Endothelial cell of umbilical vein (primary cell): ENCODE measurements around the gene DBT. TPM values are rescaled to one million over a fixed set of nuclear protein-coding genes. Genes with fewer than 3 reads are reported as not detected.
A peak's percentile ranks its signal among the peaks of the same experiment; 100 is the strongest.

ENCODE experiments used
- BruUV-seq: library from RNA; stranded (reverse); fragments of 400-500 nt; replicated peaks from 2 replicates; lab custom pipeline; 2021; lab: Mats Ljungman, UMichigan
- CTCF ChIA-PET: fragments of 300-600, 350-600 bp; sonication (Branson Sonifier 250); formaldehyde crosslinking; loops from one replicate; lab custom pipeline; 2021; ENCODE audit warnings: antibody characterized with exemption, inconsistent platforms; lab: Charles Lee
- POLR2A ChIA-PET: fragments of 300-600, 350-600 bp; sonication (Branson Sonifier 250); formaldehyde crosslinking; loops from one replicate; lab custom pipeline; 2021; ENCODE audit warnings: antibody characterized with exemption, inconsistent platforms; lab: Charles Lee
- DNase-seq: peaks from one replicate; pipeline ENCODE4 v3.0.0-alpha.2; 2011; ENCODE audit warnings: low read depth, low spot score
- FAIRE-seq: peaks from 2 replicates; lab custom pipeline; 2011; peaks lifted over from hg19 to GRCh38; lab: Jason Lieb, UNC
- H2AFZ ChIP-seq: 2 replicates; pipeline ENCODE4 v1.6.0; 2012; ENCODE audit warnings: low read depth, low read length, control low read depth, inconsistent platforms
- H3K27ac ChIP-seq: 2 replicates; pipeline ENCODE4 v1.5.1; 2011; ENCODE audit warnings: low read depth, mild to moderate bottlenecking, control low read depth, low read length, moderate library complexity; ENCODE audit not compliant: insufficient read depth
- H3K27me3 ChIP-seq, 2 experiments: 2 replicates each; pipeline versions ENCODE4 v1.6.0 to v1.6.1; 2011; ENCODE audit warnings: low read length in 2 of 2, mixed read lengths in 1 of 2; ENCODE audit not compliant: control insufficient read depth in 2 of 2, insufficient read depth in 2 of 2
- H3K36me3 ChIP-seq, 2 experiments: 2 replicates in 1 of 2; 3 replicates in 1 of 2; pipeline ENCODE4 v1.5.1; 2011; ENCODE audit warnings: low read length in 2 of 2, mild to moderate bottlenecking in 1 of 2, moderate library complexity in 1 of 2; ENCODE audit not compliant: control insufficient read depth in 2 of 2, insufficient read depth in 2 of 2; ENCODE audit errors: extremely low read depth in 1 of 2
- H3K4me1 ChIP-seq: 3 replicates; pipeline ENCODE4 v1.5.1; 2011; ENCODE audit warnings: mild to moderate bottlenecking, low read length; ENCODE audit not compliant: control insufficient read depth, insufficient read depth; ENCODE audit errors: extremely low read depth
- H3K4me2 ChIP-seq: 2 replicates; pipeline ENCODE4 v1.6.1; 2011; ENCODE audit warnings: low read length, control low read depth, mixed read lengths; ENCODE audit not compliant: insufficient read depth
- H3K4me3 ChIP-seq, 3 experiments: fragments of 200-600 bp in 1 of 3; sonication (generic), shearing (Covaris generic) in 1 of 3; replicated peaks in 1 of 3; 2 replicates each; pipeline ENCODE4 v1.5.1; 2011 to 2016; ENCODE audit warnings: control low read depth in 3 of 3, low read length in 3 of 3, mild to moderate bottlenecking in 2 of 3, inconsistent platforms in 1 of 3, low read depth in 1 of 3, moderate library complexity in 1 of 3; ENCODE audit not compliant: insufficient read depth in 1 of 3
- H3K79me2 ChIP-seq: 2 replicates; pipeline ENCODE4 v1.6.0; 2012; ENCODE audit warnings: low read length, inconsistent platforms; ENCODE audit not compliant: control insufficient read depth, insufficient read depth
- H3K9ac ChIP-seq: replicated peaks from 2 replicates; pipeline ENCODE3; 2011; ENCODE audit warnings: low read length, control low read depth; ENCODE audit not compliant: insufficient read depth; ENCODE audit errors: extremely low read depth
- H3K9me1 ChIP-seq: replicated peaks from 3 replicates; pipeline ENCODE4 v1.6.0; 2011; ENCODE audit warnings: mild to moderate bottlenecking, low read length; ENCODE audit not compliant: control insufficient read depth, insufficient read depth; ENCODE audit errors: extremely low read depth
- H3K9me3 ChIP-seq: replicated peaks from 2 replicates; pipeline ENCODE4 v1.5.1; 2012; ENCODE audit warnings: low read length, inconsistent platforms; ENCODE audit not compliant: control insufficient read depth, insufficient read depth
- H4K20me1 ChIP-seq: replicated peaks from 2 replicates; pipeline ENCODE3; 2011; ENCODE audit warnings: mild to moderate bottlenecking, low read length; ENCODE audit not compliant: control insufficient read depth, insufficient read depth; ENCODE audit errors: extremely low read depth
- CTCF ChIP-seq, 2 donors: IDR thresholded peaks; 1 replicate in 1 of 2; 2 replicates in 1 of 2; pipeline ENCODE4 v1.5.1; 2011; ENCODE audit warnings: low read length in 2 of 2, mild to moderate bottlenecking in 2 of 2, moderate library complexity in 2 of 2, control low read depth in 1 of 2, inconsistent platforms in 1 of 2, low read depth in 1 of 2; ENCODE audit not compliant: insufficient read depth in 1 of 2; ENCODE audit errors: extremely low read depth in 1 of 2
- EZH2 ChIP-seq: IDR thresholded peaks from 2 replicates; pipeline ENCODE4 v1.6.1; 2012; ENCODE audit warnings: borderline replicate concordance, low read depth, mild to moderate bottlenecking, moderate library complexity, low read length, inconsistent platforms; ENCODE audit not compliant: severe bottlenecking
- FOS ChIP-seq: IDR thresholded peaks from 2 replicates; pipeline ENCODE4 v1.6.1; 2011; ENCODE audit warnings: mild to moderate bottlenecking, low read length, moderate library complexity, borderline replicate concordance; ENCODE audit not compliant: insufficient read depth
- GATA2 ChIP-seq: IDR thresholded peaks from 2 replicates; pipeline ENCODE4 v1.7.0; 2011; ENCODE audit warnings: low read depth, mild to moderate bottlenecking, moderate library complexity, mixed read lengths, low read length; ENCODE audit not compliant: insufficient read length, insufficient read depth
- JUN ChIP-seq: IDR thresholded peaks from 2 replicates; pipeline ENCODE4 v1.6.1; 2011; ENCODE audit warnings: borderline replicate concordance, low read depth; ENCODE audit not compliant: insufficient read length, insufficient read depth
- MAX ChIP-seq: IDR thresholded peaks from 2 replicates; pipeline ENCODE4 v1.6.1; 2011; ENCODE audit not compliant: insufficient read depth, insufficient read length
- MYC ChIP-seq: IDR thresholded peaks from one replicate; pipeline ENCODE4 v1.6.1; 2011; ENCODE audit warnings: mild to moderate bottlenecking, low read depth, low read length
- POLR2A ChIP-seq: IDR thresholded peaks from 2 replicates; pipeline ENCODE4 v1.6.1; 2012; ENCODE audit warnings: low read depth, mild to moderate bottlenecking, control low read depth, low read length
- POLR2AphosphoS5 ChIP-seq: IDR thresholded peaks from 2 replicates; pipeline ENCODE4 v1.6.1; 2012; ENCODE audit warnings: low read depth, mild to moderate bottlenecking, control low read depth, low read length, moderate library complexity; ENCODE audit not compliant: insufficient read depth
- dilution Hi-C: fragments of 300-500 bp; cut with MboI; formaldehyde crosslinking; loops from one replicate; pipeline ENCODE4 v1.15.0; 2019; ENCODE audit warnings: low sequenced_read_pairs; ENCODE audit not compliant: extremely low pct_ligation_motif_present
- intact Hi-C: fragments of 100-400 bp; cut with micrococcal nuclease; formaldehyde crosslinking; loops from one replicate; pipeline ENCODE4 v1.10.0; 2022
- polyA plus RNA-seq, 4 experiments: library from polyadenylated mRNA; depleted of rRNA in 3 of 4; stranded (reverse) in 3 of 4; unstranded in 1 of 4; fragments of >200 nt; gene quantifications; 2 replicates each; pipeline versions ENCODE4 v1.2.1 to v1.2.3, GENCODE V29; 2011 to 2012; ENCODE audit warnings: missing spikeins in 1 of 4
- total RNA-seq: library from RNA; stranded (reverse); gene quantifications from 2 replicates; pipeline ENCODE4 v1.2.3, GENCODE V29; 2021

DBT gene
- total and polyA plus RNA-seq, 2 donors (not counting 3 experiments of a cell fraction or from before 2014, with no cell fraction given) = 1.6 to 7.9 TPM

- Histone ChIP-seq H3K4me1 (peaks cover 19% of the 10 kb centered on the region), H3K9me1 (no peaks in the 10 kb centered on the region), H3K4me3 (peak within 1 kb of the TSS; percentile 67 to 92 (median 86)), H3K9me3 (no peaks in the 10 kb centered on the region), H3K27ac (peak within 1 kb of the TSS; percentile 41), H3K4me2 (peak within 1 kb of the TSS; percentile 93), H3K27me3 (no peaks in the 10 kb centered on the region), H2AFZ (peak within 1 kb of the TSS; percentile 97), H3K36me3 (peaks cover 11 to 16% of the 10 kb centered on the region in 2 experiments), H3K9ac (peak within 1 kb of the TSS; percentile 78), H4K20me1 (no peaks in the 10 kb centered on the region), H3K79me2 (peaks cover 40% of the 10 kb centered on the region)
- POLR2A ChIA-PET = interaction anchor here (0.6 to 2.0 kb wide), 5 partner anchors 23 to 190 kb away, joined by 3 to 6 read pairs (median 3); partner anchors contain the start of gene CDC14A
- peak; percentile 92 for DNase-seq
- FAIRE-seq = peak; percentile 95
- intact Hi-C loops = loop anchor here (1.0 to 5.0 kb wide), 7 partner anchors 17 to 458 kb away; partner anchors contain the start of genes DBT and SASS6
- TF ChIP-seq POLR2A (peak; percentile 90), EZH2 (no peak), POLR2AphosphoS5 (peak; percentile 75), MYC (no peak)
- CTCF ChIA-PET = interaction anchor here (0.7 to 2.6 kb wide), 11 partner anchors 16 to 602 kb away, joined by 3 to 13 read pairs (median 6); partner anchors contain the start of genes CDC14A and DBT
- BruUV-seq = no TSS peak
- dilution Hi-C loops = no loop called here
Measured at GRCh38 chr1:100265931-100266740, 16.5 kb upstream of the DBT start, which contains the start of gene RTCA. TSS of gene RTCA (plus strand) at chr1:100266216. CDS start at chr1:100266376, 160 bp downstream.

GRCh38 chr1:100265562-100265930 is 15.9 kb upstream of the DBT start:
- peak overlapping the region; percentile 67 to 92 (median 86) for H3K4me3 ChIP-seq
- BruUV-seq = TSS peak; percentile 81
- H4K20me1 ChIP-seq = no peaks in the 10 kb centered on the region
- dilution Hi-C loops (no loop called here), intact Hi-C loops (loop anchor here (5.0 kb wide), 1 partner anchor 192 kb away; no protein-coding TSS in a partner anchor)
- no peaks in the 10 kb centered on the region for H3K9me1 ChIP-seq
- no peak for FAIRE-seq
- H3K9me3 ChIP-seq = no peaks in the 10 kb centered on the region
- H3K36me3 ChIP-seq = peaks cover 6 to 15% of the 10 kb centered on the region in 2 experiments
- DNase-seq = no peak
- H3K79me2 ChIP-seq = peaks cover 36% of the 10 kb centered on the region
- H3K27ac ChIP-seq = peak overlapping the region; percentile 41
- H2AFZ ChIP-seq = peak overlapping the region; percentile 97
- H3K27me3 ChIP-seq = no peaks in the 10 kb centered on the region
- ChIA-PET POLR2A (interaction anchor here (0.6 to 2.0 kb wide), 5 partner anchors 24 to 167 kb away, joined by 3 to 6 read pairs (median 3); partner anchors contain the start of gene CDC14A), CTCF (interaction anchor here (0.6 to 2.6 kb wide), 11 partner anchors 15 to 603 kb away, joined by 3 to 13 read pairs (median 6); partner anchors contain the start of genes CDC14A and DBT)
- TF ChIP-seq JUN = no peak
- no peak for TF ChIP-seq POLR2AphosphoS5
- TF ChIP-seq GATA2 = no peak
- no peak for TF ChIP-seq POLR2A
- TF ChIP-seq MYC = no peak
- TF ChIP-seq EZH2 = no peak
- no peak for TF ChIP-seq MAX
- no peak for TF ChIP-seq FOS
- TF ChIP-seq CTCF (IDR thresholded peaks at IDR 0.05; ENCODE audit: extremely low read depth in 1 of 2, insufficient read depth in 1 of 2, low read depth in 1 of 2, low read length in 2 of 2) = no peak
- peak overlapping the region; percentile 78 for H3K9ac ChIP-seq
- H3K4me1 ChIP-seq = peaks cover 19% of the 10 kb centered on the region
- H3K4me2 ChIP-seq = peak overlapping the region; percentile 89
